Dermis microvascular lymphatic vessel endothelial cell (primary cell): ENCODE measurements around the gene PORCN. TPM values are rescaled to one million over a fixed set of nuclear protein-coding genes. Genes with fewer than 3 reads are reported as not detected.

Experiments
- DNase-seq, 2 donors: peaks; one replicate each; pipeline versions ENCODE4 v3.0.0 to v3.0.0-alpha.2; 2010; ENCODE audit warnings: low read depth in 2 of 2
- total RNA-seq: library from RNA; depleted of rRNA; stranded (reverse); fragments of >200 nt; gene quantifications from 2 replicates; pipeline ENCODE4 v1.2.1, GENCODE V29; 2014

The PORCN gene
- 4.6 and 7.3 TPM in 2 replicates for total RNA-seq

DNA sequence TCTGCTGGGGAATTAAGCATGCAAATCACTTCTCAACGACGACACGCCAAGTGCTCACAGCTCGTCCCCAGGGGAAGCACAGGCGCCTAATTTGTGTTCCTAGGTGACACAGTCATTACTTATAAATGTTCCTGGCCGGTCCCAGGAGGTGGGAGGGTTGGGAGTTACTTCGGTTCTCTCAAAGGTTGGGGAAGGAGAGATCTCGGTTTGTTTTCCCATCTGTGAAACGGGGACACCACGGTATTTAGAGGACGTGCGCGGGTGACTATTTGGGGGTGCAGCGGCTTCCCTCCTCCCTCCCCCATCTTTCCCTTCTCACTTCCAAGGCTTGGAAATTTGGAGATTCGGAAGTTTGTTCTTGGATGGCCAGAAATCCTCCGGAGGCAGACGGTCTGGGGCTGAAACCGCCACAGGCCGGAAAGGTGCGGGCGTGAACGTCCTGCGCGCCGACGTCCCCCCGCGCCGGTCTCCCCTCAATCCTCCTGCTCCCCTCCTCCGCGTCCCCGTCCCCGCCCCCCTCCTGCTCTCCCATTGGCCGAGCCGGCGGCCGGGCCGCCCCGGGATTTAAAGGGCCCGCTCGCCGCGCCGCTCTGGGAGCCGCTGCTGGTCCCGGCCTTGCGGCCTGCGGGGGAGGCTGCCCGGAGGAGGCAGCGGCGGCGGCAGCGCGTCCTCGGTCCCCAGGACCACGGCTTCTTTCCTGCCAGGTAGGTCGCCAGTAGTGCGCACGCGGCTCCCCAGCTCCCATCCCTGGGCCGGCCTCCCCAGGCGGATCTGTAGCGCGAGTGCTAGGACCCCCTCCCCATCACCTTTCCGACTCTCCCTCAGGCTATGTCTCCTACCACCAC, at the start of gene PORCN:
Gene PORCN (plus strand): TSS at position 593 of the 845 bp plus-strand sequence. CDS start 829 bp downstream, outside the sequence.
- DNase-seq, result peak in 1 of 2 donors; percentile 73

- DNase-seq, result no peak
Measured at GRCh38 chrX:48459483-48459882, 49.3 kb upstream of the PORCN start.

GRCh38 chrX:48460031-48460430, 48.8 kb upstream of the PORCN start:
- DNase-seq, result no peak

DNA sequence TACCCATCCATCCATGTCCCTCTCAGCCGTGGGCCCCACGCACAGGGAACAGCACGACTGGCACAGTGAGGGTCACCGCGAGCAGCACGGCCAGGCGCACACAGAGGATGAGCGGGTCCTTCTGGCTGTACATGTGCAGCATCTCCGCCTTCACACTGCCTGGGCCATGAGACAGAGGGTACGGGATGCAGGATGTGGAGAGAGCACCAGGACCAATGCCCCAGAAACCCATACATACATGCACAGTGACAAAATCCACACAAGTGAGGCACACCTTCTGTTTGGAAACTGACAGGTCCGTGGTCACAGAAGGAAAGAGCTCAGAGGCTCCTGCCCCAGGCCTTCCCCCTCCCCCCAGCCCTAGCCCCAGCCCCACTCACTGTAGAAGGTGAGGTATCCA, 48.2 kb upstream of the PORCN start:
- DNase-seq, result no peak

DNA sequence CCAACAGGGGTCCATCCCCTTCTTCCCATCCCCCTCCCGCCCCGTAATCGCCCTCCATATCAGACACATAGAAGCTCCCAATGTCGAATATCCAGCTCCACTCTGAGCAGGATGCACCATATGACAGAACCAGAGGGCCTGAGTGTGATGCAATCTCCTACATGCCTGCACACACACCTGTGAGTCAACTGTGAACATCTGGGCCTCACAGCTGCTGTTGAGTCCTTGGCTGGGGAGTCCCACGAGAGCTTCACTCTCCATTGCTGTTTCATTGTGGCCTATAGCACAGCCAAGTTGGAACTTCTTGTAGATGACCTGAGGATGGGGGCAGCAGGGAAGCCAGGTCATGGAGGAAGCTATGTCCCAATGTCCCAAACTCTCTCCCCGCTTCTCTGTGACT, 47.0 kb upstream of the PORCN start:
- no peak for DNase-seq

DNA sequence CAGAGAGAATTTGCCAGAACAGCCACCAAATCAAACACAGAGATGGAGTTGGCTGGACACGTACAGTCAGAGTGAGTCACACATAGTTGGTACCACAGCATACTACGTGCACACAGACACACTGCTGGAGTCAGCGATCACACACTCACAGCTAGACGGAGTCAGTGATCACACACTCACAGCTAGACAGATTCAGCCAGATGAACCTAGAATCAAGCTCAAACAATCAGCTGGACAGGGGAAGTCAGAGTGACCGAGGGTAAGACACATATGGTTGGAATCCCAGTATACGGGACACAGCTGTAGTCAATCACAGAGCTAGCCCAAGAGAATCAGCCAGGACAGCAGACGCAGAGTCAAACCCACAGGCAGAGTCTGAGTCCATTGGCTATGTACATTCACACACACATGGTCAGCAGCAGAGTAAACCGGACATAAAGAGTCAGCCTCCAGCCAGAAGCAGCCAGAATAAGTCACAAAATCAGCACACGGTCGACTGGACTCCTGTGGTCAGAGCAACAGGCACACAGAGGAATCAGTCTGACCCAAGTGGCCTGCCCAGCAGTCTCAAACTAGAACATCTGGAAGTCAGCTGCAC, 43.4 kb upstream of the PORCN start:
- peak in 1 of 2 donors; percentile 42 for DNase-seq

- DNase-seq, result no peak
Measured at GRCh38 chrX:48466696-48467095, 42.1 kb upstream of the PORCN start.

DNA sequence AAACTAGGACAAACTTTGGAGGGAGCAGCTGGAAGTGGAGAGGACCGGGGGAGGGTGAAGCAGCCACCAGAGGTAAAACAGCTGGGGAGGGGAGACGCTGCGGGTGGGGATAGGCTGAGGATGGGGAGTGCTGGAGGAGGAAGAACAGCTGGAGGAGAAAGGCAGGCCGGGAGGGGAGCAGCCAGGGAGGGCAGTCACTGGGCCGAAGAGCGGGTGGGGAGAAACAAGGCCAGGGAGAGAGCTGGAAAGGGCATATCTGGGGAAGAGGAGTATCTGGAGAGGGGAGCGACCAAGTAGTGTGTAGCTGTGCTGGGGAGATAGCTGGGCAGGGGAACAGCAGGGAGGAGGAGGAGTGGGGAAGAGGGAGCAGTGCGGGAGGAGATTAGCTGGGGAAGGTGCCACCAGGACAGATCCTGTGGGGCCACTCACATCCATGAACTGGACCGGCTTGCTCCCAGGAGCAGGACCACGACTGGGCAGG, 41.5 kb upstream of the PORCN start:
- DNase-seq, result no peak

- DNase-seq, result peak in 1 of 2 donors; percentile 10
Measured at GRCh38 chrX:48468247-48468671, 40.5 kb upstream of the PORCN start.

DNA sequence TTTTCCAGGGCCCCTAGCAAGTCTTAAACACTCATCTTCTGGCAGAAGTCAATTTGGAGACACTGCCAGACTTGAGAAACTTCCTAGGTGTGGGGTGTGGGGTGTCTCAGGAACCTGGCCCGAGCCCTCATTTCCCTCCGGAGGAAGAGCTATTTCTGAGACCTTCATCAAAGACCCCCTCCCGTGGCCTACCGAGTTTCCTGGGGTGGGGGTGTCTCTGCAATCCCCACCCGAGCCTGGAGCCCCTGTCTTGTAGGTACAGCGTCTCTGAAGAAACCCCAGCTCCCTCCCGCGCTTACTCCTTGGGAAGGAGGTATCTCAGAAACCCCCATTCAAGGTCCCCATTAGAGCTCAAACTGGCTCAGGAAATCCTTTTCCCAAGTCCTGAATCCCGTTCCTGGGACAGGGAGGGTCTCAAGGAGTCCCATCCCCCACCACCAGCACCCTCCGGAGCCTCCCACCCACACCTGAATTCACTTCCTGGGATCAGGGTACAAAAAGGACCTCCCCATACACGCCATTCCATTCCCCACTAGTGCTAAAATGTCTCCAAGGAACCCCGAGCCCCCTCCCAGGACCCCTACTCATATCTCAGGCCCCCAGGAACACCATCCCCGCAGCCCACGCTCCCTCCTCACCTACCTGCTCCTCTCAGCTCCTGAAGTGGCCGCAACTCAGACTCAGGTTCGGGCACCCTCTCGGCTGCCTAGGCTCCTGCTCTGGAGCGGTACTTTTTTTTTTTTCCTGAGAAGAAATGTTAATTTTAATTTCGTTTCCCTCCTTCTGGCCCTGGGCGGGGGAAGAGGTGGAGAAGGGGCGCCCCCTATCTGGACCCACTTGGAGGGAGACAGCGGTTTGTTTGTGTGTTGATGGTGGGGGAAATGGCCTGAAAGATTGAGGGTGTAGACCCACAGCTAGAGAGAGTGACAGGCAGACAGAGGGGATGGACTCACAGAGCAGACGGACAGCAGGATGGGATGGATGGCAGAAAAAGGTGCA, 39.8 kb upstream of the PORCN start:
- peak in 1 of 2 donors; percentile 7 for DNase-seq

DNA sequence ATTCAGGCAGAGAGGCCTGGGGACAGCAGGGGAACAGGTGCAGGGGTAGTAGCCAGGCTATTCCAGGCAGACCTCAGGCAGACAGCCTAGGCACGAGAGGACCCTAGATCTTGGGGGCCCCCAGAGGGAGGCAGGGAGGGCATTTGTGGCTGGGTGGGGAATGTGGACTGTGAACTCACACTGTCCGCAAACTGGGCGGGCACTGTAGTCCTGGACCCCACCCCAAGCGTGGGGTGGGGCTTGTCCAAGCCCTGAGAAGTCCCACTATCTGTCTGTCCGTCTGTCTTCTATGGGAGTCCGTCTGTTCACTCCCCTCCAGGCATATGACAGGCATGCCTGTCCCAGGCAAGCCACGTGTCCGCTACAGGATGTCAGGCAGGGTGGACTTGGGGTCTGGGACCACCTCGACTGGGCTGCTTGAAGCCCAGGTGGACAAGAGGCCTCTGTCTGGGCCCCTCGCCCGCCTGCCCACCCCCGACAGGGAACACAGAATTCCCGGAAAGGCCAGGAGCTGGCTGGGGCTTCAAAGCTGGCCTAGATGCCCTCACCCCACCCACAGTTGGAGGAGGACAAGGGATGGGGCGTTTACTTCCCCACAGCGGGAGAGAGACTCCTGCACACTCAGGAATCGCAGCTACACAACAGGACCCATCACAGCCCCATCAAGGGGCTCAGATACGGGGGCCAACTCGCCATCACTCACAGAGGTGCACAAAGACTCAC, 38.5 kb upstream of the PORCN start, which contains the start of gene SLC38A5:
Gene SLC38A5 (minus strand): TSS at position 151 of the 723 bp plus-strand sequence. CDS start 2,336 bp downstream, outside the sequence.
- no peak for DNase-seq

- DNase-seq, result no peak
Measured at GRCh38 chrX:48470833-48471118, 38.0 kb upstream of the PORCN start.

GRCh38 chrX:48471504-48471903, 37.3 kb upstream of the PORCN start:
- no peak for DNase-seq

DNA sequence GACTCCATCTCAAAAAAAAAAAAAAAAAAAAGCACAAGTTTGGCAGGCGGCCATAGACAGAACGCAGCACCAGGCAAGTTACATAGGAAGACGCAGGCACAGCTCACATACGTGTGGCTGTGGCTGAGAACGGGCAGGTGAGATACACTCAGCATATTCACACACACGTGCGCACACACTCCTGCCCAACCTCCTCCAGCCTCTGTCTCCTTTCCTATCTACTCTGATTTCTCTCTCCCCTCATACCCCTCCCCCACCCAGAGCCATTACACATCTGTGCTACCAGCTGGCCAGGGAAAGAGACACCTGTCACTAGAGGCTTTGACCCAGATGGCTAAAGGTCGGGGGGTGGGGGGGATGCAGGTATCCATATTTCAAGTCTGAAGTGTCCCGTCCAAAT, 36.6 kb upstream of the PORCN start:
- DNase-seq, result no peak

- DNase-seq, result no peak
Measured at GRCh38 chrX:48472851-48473703, 35.7 kb upstream of the PORCN start.

GRCh38 chrX:48473704-48473990, 35.1 kb upstream of the PORCN start:
- DNase-seq, result no peak

DNA sequence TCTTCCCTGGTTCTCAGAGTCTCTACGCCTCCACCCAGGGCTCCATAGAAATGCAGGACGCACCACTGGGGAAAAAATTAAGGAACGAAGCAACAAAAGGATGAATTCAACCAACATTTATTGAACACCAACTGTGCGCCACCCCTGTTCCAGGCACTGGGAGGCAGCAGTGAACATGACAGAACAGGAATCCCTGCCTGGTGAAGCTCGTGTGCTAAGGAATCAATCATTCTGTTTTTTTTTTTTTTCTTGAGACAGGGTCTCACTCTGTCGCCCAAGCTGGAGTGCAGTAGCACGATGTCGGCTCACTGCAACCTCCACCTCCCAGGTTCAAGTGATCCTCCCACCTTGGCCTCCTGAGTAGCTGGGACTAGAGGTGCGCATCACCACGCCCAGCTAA, 34.7 kb upstream of the PORCN start:
- peak in 1 of 2 donors; percentile 26 for DNase-seq

DNA sequence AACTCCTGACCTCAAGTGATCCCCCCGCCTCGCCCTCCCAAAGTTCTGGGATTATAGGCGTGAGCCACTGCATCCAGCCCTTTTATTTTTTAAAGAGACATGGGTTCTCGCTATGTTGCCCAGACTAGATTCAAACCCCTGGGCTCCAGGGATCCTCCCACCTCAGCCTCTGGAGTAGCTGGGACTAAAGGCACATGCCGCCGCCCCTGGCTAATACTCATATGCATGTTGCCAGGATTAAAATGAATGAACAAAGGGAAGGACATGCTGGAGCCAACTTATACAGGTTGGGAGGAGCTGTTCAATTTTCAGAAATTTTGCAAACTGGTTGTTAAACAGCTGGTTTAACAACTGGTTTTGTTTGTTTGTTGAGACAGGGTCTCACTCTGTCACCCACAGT, 34.2 kb upstream of the PORCN start:
- DNase-seq, result no peak

DNA sequence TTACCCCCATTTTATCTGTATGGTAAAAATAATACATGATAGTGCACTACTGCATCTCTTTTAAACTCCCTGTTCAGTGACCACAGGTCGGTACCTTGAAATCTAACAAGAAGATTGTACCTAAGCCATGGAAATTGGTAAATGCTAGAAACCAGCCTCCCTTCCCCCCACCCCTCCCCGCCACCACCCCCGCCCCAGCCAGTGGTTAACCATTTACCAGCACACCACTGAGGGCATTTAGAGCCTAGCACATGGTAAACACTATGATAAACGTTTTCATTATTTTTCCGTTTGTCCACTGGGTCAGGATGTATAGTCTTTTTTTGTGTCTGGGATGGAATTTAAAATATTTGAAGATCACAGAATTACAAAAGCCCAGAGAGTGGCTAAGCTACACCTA, 33.5 kb upstream of the PORCN start:
- no peak for DNase-seq
